Cardiac septum (tissue), 1 donor: Measurements from ENCODE around the gene BCL2L11. TPM values are rescaled to one million over a fixed set of nuclear protein-coding genes. Genes with fewer than 3 reads are reported as not detected.
"Not testable (repeated sequence)": the region's sequence is repeated elsewhere in the genome, so short reads cannot be mapped to it uniquely, and the experiment has no call there.

Experiments
- DNase-seq: peaks from one replicate; pipeline ENCODE4 v3.0.0-alpha.2; 2020; ENCODE audit warnings: low spot score
- intact Hi-C: fragments of 100-400 bp; cut with DNase I; formaldehyde crosslinking; loops from one replicate; pipeline ENCODE4 v1.14.0; 2022
- long read RNA-seq: library from polyadenylated mRNA; unstranded; transcript quantifications from one replicate; pipeline ENCODE4 v2.0.0, GENCODE V29; 2021
- total RNA-seq: library from RNA; stranded (reverse); fragmentation: NEBNext Ultra II Directional; extraction: Animal tissue kit (Norgen Biotek cat#: 25700); gene quantifications from one replicate; pipeline ENCODE4 v1.2.1, GENCODE V29; 2021
- donor health status: DM: no; HTN: no; CAD: no.

BCL2L11 gene, protein sequence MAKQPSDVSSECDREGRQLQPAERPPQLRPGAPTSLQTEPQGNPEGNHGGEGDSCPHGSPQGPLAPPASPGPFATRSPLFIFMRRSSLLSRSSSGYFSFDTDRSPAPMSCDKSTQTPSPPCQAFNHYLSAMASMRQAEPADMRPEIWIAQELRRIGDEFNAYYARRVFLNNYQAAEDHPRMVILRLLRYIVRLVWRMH
- total RNA-seq = 5.2 TPM
- long read RNA-seq, partial matches to known transcripts = 0 of 3 reads
- long read RNA-seq, other reads (novel, unspliced or antisense) = 3 of 3 reads

- peak; percentile 98 for DNase-seq
- intact Hi-C loops = no loop called here
Measured at GRCh38 chr2:111120253-111121027, at the start of gene BCL2L11. TSS of gene BCL2L11 (plus strand) at chr2:111120914. CDS start at chr2:111123746, 2,832 bp downstream.

DNA sequence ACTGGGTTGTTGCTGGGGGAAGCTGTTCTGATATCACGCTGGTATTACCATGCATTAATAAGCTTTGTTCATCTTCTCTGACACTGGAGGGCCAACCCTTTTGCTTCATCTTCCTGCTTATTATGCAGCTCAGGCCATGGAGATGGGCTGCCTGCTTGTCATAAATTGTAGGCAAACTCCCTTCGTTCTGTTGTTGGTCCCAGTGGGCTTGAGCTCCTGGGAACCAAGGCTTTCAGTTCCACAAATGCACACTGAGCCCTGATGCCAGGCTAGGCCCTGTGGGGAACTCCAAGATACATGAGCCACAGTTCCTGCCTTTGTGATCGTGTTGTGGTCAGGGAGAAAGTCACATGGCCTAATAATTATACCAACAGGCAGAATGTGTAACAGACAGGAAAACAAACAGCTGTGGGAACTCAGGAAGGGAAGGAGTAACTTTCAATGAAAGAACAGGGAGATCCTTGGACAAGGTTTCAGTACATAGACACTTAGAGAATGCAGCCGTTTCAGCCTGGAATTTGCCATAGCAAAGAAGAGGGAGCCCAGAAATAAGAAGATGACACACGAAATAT lies 49.0 kb upstream of the BCL2L11 start:
- no peak for DNase-seq
- intact Hi-C loops = no loop called here

DNA sequence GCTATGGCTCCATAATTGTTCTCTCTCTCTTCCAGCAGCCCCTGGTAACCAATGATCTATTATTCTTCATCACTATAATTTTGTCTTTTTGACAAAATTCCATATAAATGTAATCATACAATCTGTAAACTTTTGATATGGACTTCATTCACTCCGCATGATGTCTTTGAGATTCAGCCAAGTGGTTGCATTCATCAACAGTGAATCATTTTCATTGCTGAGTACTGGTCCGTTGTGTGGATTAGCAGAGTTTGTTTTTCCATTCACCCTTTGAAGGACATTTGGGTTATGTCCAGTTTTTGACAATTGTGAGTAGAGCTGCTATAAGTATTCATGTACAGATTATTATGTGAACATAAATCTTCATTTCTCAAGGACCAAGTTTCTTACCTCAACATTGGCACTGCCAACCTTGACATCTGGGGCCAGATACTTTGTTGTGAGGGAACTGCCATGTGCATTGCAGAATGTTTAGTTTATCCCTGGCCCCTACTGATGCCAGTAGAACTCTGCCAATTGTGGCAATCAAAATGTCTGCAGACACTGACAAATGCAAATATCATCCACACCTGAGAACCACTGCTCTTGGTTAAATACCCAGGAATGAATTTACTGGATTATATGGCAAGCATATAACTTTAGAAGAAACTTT lies 48.4 kb upstream of the BCL2L11 start:
- intact Hi-C loops = no loop called here
- no peak for DNase-seq

GRCh38 chr2:111082659-111083058 lies 38.1 kb upstream of the BCL2L11 start:
- intact Hi-C loops, DNase-seq: not testable (repeated sequence)

DNA sequence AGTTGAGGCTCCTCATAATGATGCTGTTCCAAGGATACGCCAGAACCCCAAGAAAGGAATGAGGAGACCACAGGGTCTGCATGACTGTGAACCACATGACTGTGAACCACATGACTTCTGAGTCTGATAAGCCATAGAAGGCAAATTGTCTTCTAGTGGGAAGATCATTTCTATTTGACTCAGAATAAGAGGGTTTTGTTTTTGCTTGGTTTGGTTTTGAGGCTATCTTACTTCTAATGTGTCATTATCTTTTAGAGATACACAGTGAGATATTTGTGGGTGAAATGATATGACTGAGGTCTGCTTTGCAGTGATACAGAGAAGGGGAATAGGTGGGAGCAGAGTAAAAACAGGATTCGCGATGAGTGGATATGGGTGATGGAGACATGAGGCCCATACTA lies 28.9 kb upstream of the BCL2L11 start:
- no peak for DNase-seq
- intact Hi-C loops = no loop called here

DNA sequence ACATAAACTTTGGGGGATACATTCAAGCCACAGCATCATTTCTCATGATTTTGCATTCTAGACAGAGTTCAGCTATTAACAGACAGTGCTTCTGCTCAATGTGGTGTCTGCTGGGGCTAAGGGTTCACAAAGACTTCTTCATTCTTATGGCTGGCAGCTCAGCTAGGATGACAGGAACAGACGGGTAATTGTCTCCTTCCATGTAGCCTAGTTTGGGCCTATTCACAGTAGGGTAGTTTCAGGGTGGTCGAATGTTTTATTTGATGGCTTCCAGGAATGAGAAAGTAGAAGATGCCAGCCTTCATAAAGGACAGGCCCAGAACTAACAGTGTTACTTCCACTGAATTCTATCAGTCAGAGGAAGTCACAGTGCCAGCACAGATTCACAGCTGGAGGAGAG lies 26.0 kb upstream of the BCL2L11 start:
- intact Hi-C loops = no loop called here
- DNase-seq = no peak

- intact Hi-C loops = no loop called here
Measured at GRCh38 chr2:111095434-111095833, 25.3 kb upstream of the BCL2L11 start.

DNA sequence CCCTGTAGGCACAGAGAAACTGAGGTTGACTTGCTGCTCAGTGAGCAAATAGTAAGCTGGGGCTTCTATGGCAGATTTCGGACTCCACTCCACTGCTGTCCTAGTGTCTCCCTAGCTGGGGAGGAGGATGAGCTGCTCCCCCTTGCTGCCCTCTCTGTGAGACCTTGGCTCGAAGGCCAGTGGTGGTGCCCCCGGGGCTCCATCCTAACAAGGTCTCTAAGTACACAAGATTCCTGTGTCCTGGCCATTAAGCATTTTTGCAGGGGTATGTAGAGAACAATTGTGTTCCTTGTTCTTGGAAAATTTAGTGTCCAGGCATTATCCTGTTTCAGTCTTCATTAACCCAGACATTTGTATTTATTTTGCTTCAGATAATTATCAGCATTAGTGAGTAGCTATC lies 21.3 kb upstream of the BCL2L11 start:
- no peak for DNase-seq
- intact Hi-C loops = no loop called here

More at GRCh38 chr2:111095434-111095833, 25.3 kb upstream of the BCL2L11 start:
- no peak for DNase-seq

DNA sequence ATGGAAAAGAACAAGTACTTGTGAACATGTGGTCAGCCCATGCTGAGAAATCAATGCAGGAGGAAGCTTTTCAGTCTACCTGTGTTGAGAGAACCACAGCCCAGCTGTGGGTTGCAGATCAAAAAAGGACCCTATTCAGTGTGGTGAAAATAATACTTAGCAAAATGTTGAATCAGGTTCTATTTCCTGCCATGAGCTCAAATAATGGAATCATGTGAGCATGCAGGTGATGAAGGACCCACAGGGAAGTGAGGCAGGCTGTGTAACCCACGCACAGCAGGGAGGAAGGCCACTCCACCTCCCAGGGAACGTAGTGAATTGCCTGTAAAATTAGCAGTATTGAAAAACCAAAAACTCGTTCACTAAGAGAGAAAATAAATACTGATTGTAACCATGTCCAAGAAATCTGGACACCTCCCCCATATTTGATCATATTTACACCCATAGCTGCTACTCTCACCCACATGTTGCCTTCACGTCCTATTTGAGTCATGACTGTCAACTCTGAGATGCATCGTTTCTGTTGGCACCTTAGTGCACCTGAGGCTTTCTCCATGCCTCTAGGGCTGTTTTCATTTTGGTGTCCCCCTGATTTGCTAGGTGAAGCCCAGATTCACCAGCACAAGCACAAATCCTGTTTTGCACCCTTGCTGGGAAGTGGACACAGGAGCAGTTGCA lies 20.5 kb upstream of the BCL2L11 start:
- DNase-seq = no peak
- intact Hi-C loops = no loop called here

- intact Hi-C loops = no loop called here
- no peak for DNase-seq
Measured at GRCh38 chr2:111100765-111101162, 19.9 kb upstream of the BCL2L11 start.

- intact Hi-C loops = no loop called here
- no peak for DNase-seq
Measured at GRCh38 chr2:111101592-111101991, 19.1 kb upstream of the BCL2L11 start.

DNA sequence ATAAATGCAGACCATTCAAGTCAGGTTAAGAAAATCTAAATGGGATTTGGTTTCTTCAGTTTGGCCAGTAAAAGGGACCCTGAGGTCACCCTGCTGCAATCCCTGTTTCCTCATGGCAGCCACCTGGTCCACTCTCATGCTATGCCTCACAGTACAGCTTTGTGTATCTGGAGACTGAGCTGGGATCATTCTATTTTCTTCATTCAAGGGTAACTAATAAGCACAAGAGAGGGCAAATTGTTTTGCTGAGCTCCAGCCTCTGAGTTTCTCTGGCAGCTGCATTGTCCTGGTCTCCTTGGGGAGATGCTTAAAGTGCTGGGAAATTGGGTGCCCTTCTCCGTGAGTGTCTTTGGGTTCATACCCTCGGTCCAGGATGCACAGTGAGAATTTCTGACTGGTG lies 18.5 kb upstream of the BCL2L11 start:
- no peak for DNase-seq
- intact Hi-C loops = no loop called here

DNA sequence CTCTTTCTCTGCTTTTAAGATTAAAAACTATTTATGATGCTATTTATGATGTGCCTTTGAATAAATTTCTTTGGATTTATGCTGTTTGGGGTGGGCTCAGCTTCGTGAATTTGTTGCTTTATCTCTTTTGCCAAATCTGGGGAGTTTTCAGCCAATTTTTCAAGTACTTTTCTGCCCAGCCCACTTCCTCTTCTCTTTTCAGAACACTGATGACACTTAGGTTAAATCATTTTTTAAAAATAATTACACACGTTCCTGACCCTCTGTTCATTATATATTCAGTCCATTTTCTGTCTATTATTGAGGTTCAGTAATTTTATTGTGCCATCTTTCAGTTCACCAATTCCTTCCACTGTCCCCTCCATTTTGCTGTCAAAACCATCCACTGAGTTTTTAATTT lies 14.8 kb upstream of the BCL2L11 start:
- intact Hi-C loops = no loop called here
- DNase-seq = no peak

- DNase-seq = no peak
- intact Hi-C loops = no loop called here
Measured at GRCh38 chr2:111106706-111107105, 14.0 kb upstream of the BCL2L11 start.

DNA sequence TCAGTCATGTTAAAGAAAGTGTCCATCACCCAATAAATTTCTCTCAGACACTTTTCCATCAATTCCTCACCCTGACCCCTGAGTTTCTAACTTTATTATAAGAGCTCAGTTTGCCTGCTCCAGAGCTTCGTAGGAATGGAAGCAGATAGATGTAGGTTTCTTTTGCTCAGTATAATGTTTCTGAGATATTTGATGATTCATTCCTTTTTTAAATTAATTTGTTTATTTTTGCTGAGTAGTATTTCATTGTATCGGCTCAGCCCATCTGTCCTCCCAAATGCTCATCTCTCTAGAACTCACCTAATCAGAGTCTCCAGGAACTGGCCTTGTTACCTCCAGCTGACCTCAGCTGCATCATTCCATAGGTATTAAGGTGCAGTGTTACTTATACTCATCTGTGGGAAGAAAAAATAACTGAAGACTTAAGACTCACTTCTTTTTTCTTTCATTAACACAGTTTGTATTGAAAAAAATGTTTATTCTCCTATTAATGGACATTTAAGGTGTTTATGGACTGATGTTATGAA lies 11.9 kb upstream of the BCL2L11 start:
- DNase-seq = no peak
- intact Hi-C loops = no loop called here

GRCh38 chr2:111111101-111111755 lies 9.5 kb upstream of the BCL2L11 start:
- intact Hi-C loops = loop anchor here (10.0 kb wide), 3 partner anchors 344 to 624 kb away; no protein-coding TSS in a partner anchor
- DNase-seq = no peak

DNA sequence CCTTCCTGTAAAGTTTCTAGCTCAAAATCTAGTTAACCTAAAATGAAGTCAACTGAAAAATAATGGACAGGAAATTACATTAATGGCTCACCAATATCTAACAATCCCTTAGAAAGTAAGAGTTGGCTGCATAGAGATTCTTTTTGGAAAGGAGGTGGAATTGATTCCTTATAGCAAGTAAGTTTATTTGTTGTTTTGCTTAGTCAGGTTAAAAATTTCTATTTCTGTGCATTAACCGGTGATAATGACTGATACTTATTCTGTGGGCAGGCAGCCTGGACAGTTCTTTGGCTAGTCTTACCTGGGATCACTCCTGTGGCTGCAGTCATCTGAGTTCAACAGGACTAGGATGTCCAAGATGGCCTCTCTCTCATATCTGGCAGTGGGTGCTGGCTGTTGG lies 6.9 kb upstream of the BCL2L11 start:
- DNase-seq = no peak
- intact Hi-C loops = loop anchor here (10.0 kb wide), 3 partner anchors 341 to 621 kb away; no protein-coding TSS in a partner anchor

DNA sequence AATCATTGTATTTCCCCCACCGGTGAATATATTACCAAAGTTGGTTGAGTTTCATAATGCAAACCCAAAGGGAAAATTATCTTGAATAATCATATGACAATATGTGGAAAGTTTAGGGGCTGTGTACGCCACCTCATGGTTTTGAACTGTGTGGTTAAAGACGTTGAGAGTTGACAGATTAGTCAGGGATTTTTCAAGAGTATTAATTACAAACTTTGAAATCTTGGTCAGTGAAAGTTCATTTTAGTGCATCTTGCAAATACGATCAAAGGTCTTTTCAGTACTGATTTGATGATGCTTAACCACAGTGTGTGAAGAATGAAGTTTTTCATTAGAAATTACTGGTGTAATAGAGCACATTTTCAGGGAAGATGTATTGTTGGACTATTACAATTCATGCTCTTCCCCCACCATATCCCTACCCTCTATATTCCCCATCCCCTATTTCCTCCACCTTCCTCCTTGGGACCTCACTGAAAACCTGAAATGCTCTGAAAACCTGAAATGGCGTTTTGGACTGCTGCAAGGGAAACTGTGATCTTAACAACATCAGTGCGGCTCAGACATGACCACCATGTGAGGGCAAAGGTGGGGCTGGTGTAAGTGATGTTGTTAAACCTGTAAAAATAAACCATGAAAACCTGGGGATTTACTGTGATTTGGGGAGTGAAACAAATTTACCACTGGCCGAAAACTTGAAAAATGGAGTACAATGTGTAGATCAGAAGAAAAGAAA lies 4.5 kb upstream of the BCL2L11 start:
- DNase-seq = no peak
- intact Hi-C loops = loop anchor here (2.0 to 10.0 kb wide), 5 partner anchors 304 to 619 kb away; no protein-coding TSS in a partner anchor
